ENCODE data around the gene FOXS1.

DNA sequence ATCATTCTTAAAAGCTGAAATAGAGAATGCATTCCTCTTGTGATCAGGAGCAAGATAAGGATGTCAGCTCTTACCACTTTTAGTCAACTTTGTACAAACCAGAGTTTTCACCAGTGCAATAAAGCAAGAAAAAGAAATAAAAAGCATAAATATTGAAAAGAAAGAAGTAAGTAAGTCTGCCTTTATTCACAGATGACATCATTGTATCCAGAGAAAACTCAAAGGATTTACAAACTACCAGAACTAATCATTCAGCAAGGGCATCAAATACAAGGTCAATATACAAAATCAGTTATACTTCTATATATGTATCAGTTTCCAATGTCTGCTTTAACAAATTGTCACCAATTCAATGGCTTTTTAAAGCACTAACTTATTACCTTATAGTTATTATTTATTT, 38.4 kb upstream of the FOXS1 start:
- TF ChIP-seq POLR2A (IDR thresholded peaks at IDR 0.05): no peak
- TF ChIP-seq, protein P1, sequence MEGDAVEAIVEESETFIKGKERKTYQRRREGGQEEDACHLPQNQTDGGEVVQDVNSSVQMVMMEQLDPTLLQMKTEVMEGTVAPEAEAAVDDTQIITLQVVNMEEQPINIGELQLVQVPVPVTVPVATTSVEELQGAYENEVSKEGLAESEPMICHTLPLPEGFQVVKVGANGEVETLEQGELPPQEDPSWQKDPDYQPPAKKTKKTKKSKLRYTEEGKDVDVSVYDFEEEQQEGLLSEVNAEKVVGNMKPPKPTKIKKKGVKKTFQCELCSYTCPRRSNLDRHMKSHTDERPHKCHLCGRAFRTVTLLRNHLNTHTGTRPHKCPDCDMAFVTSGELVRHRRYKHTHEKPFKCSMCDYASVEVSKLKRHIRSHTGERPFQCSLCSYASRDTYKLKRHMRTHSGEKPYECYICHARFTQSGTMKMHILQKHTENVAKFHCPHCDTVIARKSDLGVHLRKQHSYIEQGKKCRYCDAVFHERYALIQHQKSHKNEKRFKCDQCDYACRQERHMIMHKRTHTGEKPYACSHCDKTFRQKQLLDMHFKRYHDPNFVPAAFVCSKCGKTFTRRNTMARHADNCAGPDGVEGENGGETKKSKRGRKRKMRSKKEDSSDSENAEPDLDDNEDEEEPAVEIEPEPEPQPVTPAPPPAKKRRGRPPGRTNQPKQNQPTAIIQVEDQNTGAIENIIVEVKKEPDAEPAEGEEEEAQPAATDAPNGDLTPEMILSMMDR (IDR thresholded peaks at IDR 0.05): no peak

Measured in heart left ventricle (tissue), 13 donors.